A673 (cell line): ENCODE data around the gene IQCK. TPM values are rescaled to one million over a fixed set of nuclear protein-coding genes. Genes with fewer than 3 reads are reported as not detected.

Experiments used
- BruUV-seq: library from RNA; stranded (reverse); fragments of 400-500 nt; replicated peaks from 2 replicates; lab custom pipeline; 2021; lab: Mats Ljungman, UMichigan
- CTCF ChIA-PET: fragments of 300-600 bp; sonication (Branson Sonifier 250); formaldehyde crosslinking; loops from one replicate; lab custom pipeline; 2022; ENCODE audit warnings: antibody characterized with exemption; lab: Charles Lee
- POLR2A ChIA-PET: fragments of 300-600 bp; sonication (Branson Sonifier 250); formaldehyde crosslinking; loops from one replicate; lab custom pipeline; 2022; ENCODE audit warnings: antibody characterized with exemption; ENCODE audit not compliant: low non-redundant PET; lab: Charles Lee
- DNase-seq: peaks from one replicate; pipeline ENCODE4 v3.0.0-alpha.2; 2015; ENCODE audit warnings: low spot score
- H3K27ac ChIP-seq: fragments of 200-600 bp; sonication (generic); 2 replicates; pipeline ENCODE4 v1.5.1; 2016; ENCODE audit warnings: mixed run types, low read depth, mild to moderate bottlenecking, mixed read lengths, antibody characterized with exemption, low read length; ENCODE audit not compliant: poor library complexity, severe bottlenecking
- H3K27me3 ChIP-seq: fragments of 200-600 bp; sonication (generic); replicated peaks from 2 replicates; pipeline ENCODE4 v1.6.1; 2017; ENCODE audit warnings: mixed run types, low read depth, mild to moderate bottlenecking, mixed read lengths, antibody characterized with exemption, low read length; ENCODE audit not compliant: insufficient read depth, poor library complexity
- H3K36me3 ChIP-seq: fragments of 200-600 bp; sonication (generic); 2 replicates; pipeline ENCODE4 v1.6.1; 2016; ENCODE audit warnings: mixed run types, mild to moderate bottlenecking, mixed read lengths, antibody characterized with exemption, low read length; ENCODE audit not compliant: insufficient read depth, poor library complexity, severe bottlenecking
- H3K4me1 ChIP-seq: fragments of 200-600 bp; sonication (generic); 2 replicates; pipeline ENCODE4 v1.6.1; 2017; ENCODE audit warnings: mixed run types, mild to moderate bottlenecking, mixed read lengths, antibody characterized with exemption, low read length; ENCODE audit not compliant: insufficient read depth, poor library complexity, severe bottlenecking
- H3K4me3 ChIP-seq: fragments of 200-600 bp; sonication (generic); 2 replicates; pipeline ENCODE4 v1.5.1; 2016; ENCODE audit warnings: low read depth, mixed run types, mild to moderate bottlenecking, mixed read lengths, low read length; ENCODE audit not compliant: poor library complexity, severe bottlenecking
- H3K9me3 ChIP-seq: fragments of 200-600 bp; sonication (generic); 2 replicates; pipeline ENCODE4 v1.6.1; 2016; ENCODE audit warnings: mixed run types, low read depth, mild to moderate bottlenecking, mixed read lengths, antibody characterized with exemption, low read length; ENCODE audit not compliant: poor library complexity, severe bottlenecking
- CTCF ChIP-seq: fragments of 300-800, 200-600 bp; sonication (generic); conservative IDR thresholded peaks from 2 replicates; pipeline ENCODE4 v1.5.1; 2017; ENCODE audit warnings: low read depth, mild to moderate bottlenecking, antibody characterized with exemption, low read length, moderate library complexity, mixed read lengths
- EZH2 ChIP-seq: fragments of 200-600 bp; sonication (generic); IDR thresholded peaks from 2 replicates; pipeline ENCODE4 v1.6.1; 2017; ENCODE audit warnings: borderline replicate concordance, low read depth, mild to moderate bottlenecking, mixed read lengths, antibody characterized with exemption, low read length; ENCODE audit not compliant: poor library complexity, severe bottlenecking
- intact Hi-C: fragments of 100-400 bp; cut with micrococcal nuclease; formaldehyde crosslinking; loops from one replicate; pipeline ENCODE4 v1.10.0; 2022; ENCODE audit not compliant: unreplicated experiment
- total RNA-seq: library from RNA; stranded (reverse); gene quantifications from 2 replicates; pipeline ENCODE4 v1.2.3, GENCODE V29; 2021

Gene IQCK
- total RNA-seq, 1 experiment from 2014 or later = 11.2 TPM

GRCh38 chr16:19757762-19758595 is 39.9 kb downstream of the IQCK start:
- no peaks in the 10 kb centered on the region for H3K4me1 ChIP-seq
- intact Hi-C loops = no loop called here
- no peak for TF ChIP-seq EZH2
- TF ChIP-seq CTCF = no peak
- no peak overlapping the region for H3K4me3 ChIP-seq
- H3K9me3 ChIP-seq = no peaks in the 10 kb centered on the region
- no TSS peak for BruUV-seq
- ChIA-PET CTCF (no interaction called here), POLR2A (no interaction called here)
- no peak for DNase-seq
- no peak overlapping the region for H3K27ac ChIP-seq
- H3K27me3 ChIP-seq = no peaks in the 10 kb centered on the region
- no peaks in the 10 kb centered on the region for H3K36me3 ChIP-seq

GRCh38 chr16:19760356-19761060 is 42.4 kb downstream of the IQCK start:
- ChIA-PET CTCF (no interaction called here), POLR2A (no interaction called here)
- no peaks in the 10 kb centered on the region for H3K27me3 ChIP-seq
- intact Hi-C loops = no loop called here
- no peaks in the 10 kb centered on the region for H3K9me3 ChIP-seq
- H3K4me1 ChIP-seq = no peaks in the 10 kb centered on the region
- H3K36me3 ChIP-seq = no peaks in the 10 kb centered on the region
- TF ChIP-seq CTCF = no peak
- TF ChIP-seq EZH2 = no peak
- H3K4me3 ChIP-seq = no peak overlapping the region
- H3K27ac ChIP-seq = no peak overlapping the region
- BruUV-seq = no TSS peak
- DNase-seq = no peak

- no peaks in the 10 kb centered on the region for H3K36me3 ChIP-seq
- ChIA-PET CTCF (no interaction called here), POLR2A (no interaction called here)
- no peak overlapping the region for H3K27ac ChIP-seq
- intact Hi-C loops = no loop called here
- no peak for DNase-seq
- H3K9me3 ChIP-seq = no peaks in the 10 kb centered on the region
- no peaks in the 10 kb centered on the region for H3K27me3 ChIP-seq
- H3K4me1 ChIP-seq = no peaks in the 10 kb centered on the region
- no TSS peak for BruUV-seq
- no peak for TF ChIP-seq CTCF
- no peak for TF ChIP-seq EZH2
- no peak overlapping the region for H3K4me3 ChIP-seq
Observed at GRCh38 chr16:19765860-19766553, 47.9 kb downstream of the IQCK start.
